OCI-LY3 (cell line): ENCODE measurements around the gene FDXACB1.

ENCODE experiments used
- H2AFZ ChIP-seq: fragments of 200-600, 300-600 bp; shearing (Covaris generic); 2 replicates; pipeline ENCODE4 v1.6.0; 2014; ENCODE audit warnings: antibody characterized with exemption, low read depth, low read length
- H3K27ac ChIP-seq: fragments of 200-600, 300-600 bp; sonication (generic); 2 replicates; pipeline ENCODE4 v1.5.1; 2014; ENCODE audit warnings: mild to moderate bottlenecking, low read length, moderate library complexity, mixed read lengths
- H3K27me3 ChIP-seq: fragments of 200-600, 300-600 bp; sonication (generic); 2 replicates; pipeline ENCODE4 v1.6.1; 2014; ENCODE audit warnings: low read depth, low read length, mixed read lengths
- H3K36me3 ChIP-seq: fragments of 200-600, 300-600 bp; sonication (generic); replicated peaks from 2 replicates; pipeline ENCODE3; 2014; ENCODE audit warnings: low read depth, low read length, mixed read lengths
- H3K4me1 ChIP-seq: fragments of 300-600, 200-600 bp; sonication (generic); 2 replicates; pipeline ENCODE4 v1.6.1; 2014; ENCODE audit warnings: low read length, mixed read lengths
- H3K4me2 ChIP-seq: fragments of 200-600, 300-600 bp; sonication (generic); 2 replicates; pipeline ENCODE4 v1.6.1; 2014; ENCODE audit warnings: low read length, mixed read lengths
- H3K4me3 ChIP-seq: fragments of 300-600, 200-600 bp; sonication (generic); 2 replicates; pipeline ENCODE4 v1.5.1; 2014; ENCODE audit warnings: antibody characterized with exemption, mild to moderate bottlenecking, low read length, moderate library complexity
- H3K79me2 ChIP-seq: fragments of 300-600, 200-600 bp; shearing (Covaris generic); 2 replicates; pipeline ENCODE4 v1.6.1; 2014; ENCODE audit warnings: mild to moderate bottlenecking, low read length, mixed read lengths
- H3K9ac ChIP-seq: fragments of 300-600, 200-600 bp; shearing (Covaris generic); 2 replicates; pipeline ENCODE4 v1.6.0; 2014; ENCODE audit warnings: mild to moderate bottlenecking, low read length, moderate library complexity
- H3K9me3 ChIP-seq: fragments of 200-600, 300-600 bp; shearing (Covaris generic); 2 replicates; pipeline ENCODE4 v1.6.1; 2014; ENCODE audit warnings: low read length, mixed read lengths; ENCODE audit not compliant: insufficient read depth
- H4K20me1 ChIP-seq: fragments of 200-600, 300-600 bp; sonication (generic); 2 replicates; pipeline ENCODE4 v1.6.1; 2016; ENCODE audit warnings: low read length, mixed read lengths; ENCODE audit not compliant: insufficient read depth
- CTCF ChIP-seq: fragments of 200-600, 300-600 bp; sonication (generic); IDR thresholded peaks from 2 replicates; pipeline ENCODE4 v1.5.1; 2014; ENCODE audit warnings: antibody characterized with exemption, low read length, low read depth
- EZH2phosphoT487 ChIP-seq: fragments of 200-600 bp; shearing (Covaris generic); IDR thresholded peaks from 2 replicates; pipeline ENCODE4 v1.6.1; 2018; ENCODE audit warnings: antibody characterized with exemption, mixed run types, low read depth

Gene FDXACB1

GRCh38 chr11:111836721-111837120 is 42.2 kb downstream of the FDXACB1 start:
- no peaks in the 10 kb centered on the region for H3K9me3 ChIP-seq
- no peak overlapping the region for H3K27ac ChIP-seq
- peaks cover 33% of the 10 kb centered on the region for H3K4me1 ChIP-seq
- peaks cover 38% of the 10 kb centered on the region for H3K36me3 ChIP-seq
- no peak overlapping the region for H3K4me3 ChIP-seq
- no peak overlapping the region for H3K4me2 ChIP-seq
- H3K27me3 ChIP-seq, result no peaks in the 10 kb centered on the region
- no peaks in the 10 kb centered on the region for H3K79me2 ChIP-seq
- no peak overlapping the region for H3K9ac ChIP-seq
- TF ChIP-seq CTCF (no peak), EZH2phosphoT487 (no peak)
- no peak overlapping the region for H2AFZ ChIP-seq
- H4K20me1 ChIP-seq, result no peaks in the 10 kb centered on the region

- H3K4me2 ChIP-seq, result no peak overlapping the region
- H3K36me3 ChIP-seq, result peaks cover 41% of the 10 kb centered on the region
- H3K9ac ChIP-seq, result no peak overlapping the region
- H4K20me1 ChIP-seq, result no peaks in the 10 kb centered on the region
- no peaks in the 10 kb centered on the region for H3K79me2 ChIP-seq
- peaks cover 34% of the 10 kb centered on the region for H3K4me1 ChIP-seq
- TF ChIP-seq EZH2phosphoT487 (no peak), CTCF (no peak)
- H3K9me3 ChIP-seq, result no peaks in the 10 kb centered on the region
- H2AFZ ChIP-seq, result no peak overlapping the region
- H3K4me3 ChIP-seq, result no peak overlapping the region
- no peak overlapping the region for H3K27ac ChIP-seq
- H3K27me3 ChIP-seq, result no peaks in the 10 kb centered on the region
These were observed 42.8 kb downstream of the FDXACB1 start for GRCh38 chr11:111836162-111836561.

GRCh38 chr11:111835665-111836064 is 43.3 kb downstream of the FDXACB1 start:
- TF ChIP-seq CTCF (no peak), EZH2phosphoT487 (no peak)
- peaks cover 34% of the 10 kb centered on the region for H3K4me1 ChIP-seq
- no peak overlapping the region for H2AFZ ChIP-seq
- H3K36me3 ChIP-seq, result peaks cover 41% of the 10 kb centered on the region
- H3K4me3 ChIP-seq, result no peak overlapping the region
- H3K79me2 ChIP-seq, result no peaks in the 10 kb centered on the region
- no peak overlapping the region for H3K4me2 ChIP-seq
- H3K9ac ChIP-seq, result no peak overlapping the region
- no peaks in the 10 kb centered on the region for H4K20me1 ChIP-seq
- no peaks in the 10 kb centered on the region for H3K27me3 ChIP-seq
- no peak overlapping the region for H3K27ac ChIP-seq
- no peaks in the 10 kb centered on the region for H3K9me3 ChIP-seq

- H3K4me1 ChIP-seq, result peaks cover 45% of the 10 kb centered on the region
- TF ChIP-seq EZH2phosphoT487 (no peak), CTCF (no peak)
These were observed 44.4 kb downstream of the FDXACB1 start for GRCh38 chr11:111834432-111835163.

More at GRCh38 chr11:111834432-111835163, 44.4 kb downstream of the FDXACB1 start:
- Histone ChIP-seq H4K20me1 (no peaks in the 10 kb centered on the region), H3K27ac (no peak overlapping the region), H3K4me2 (no peak overlapping the region), H3K79me2 (no peaks in the 10 kb centered on the region), H3K27me3 (no peaks in the 10 kb centered on the region), H3K9me3 (no peaks in the 10 kb centered on the region), H3K9ac (no peak overlapping the region), H2AFZ (no peak overlapping the region), H3K4me3 (no peak overlapping the region), H3K36me3 (peaks cover 36% of the 10 kb centered on the region)
